VCaP (cell line): ENCODE data around the gene ZSCAN18.
A peak's percentile ranks its signal among the peaks of the same experiment; 100 is the strongest.

Experiments
- H3K27ac ChIP-seq: fragments of 450-650 bp; 2 replicates; pipeline ENCODE4 v1.5.1; 2017
- TF ChIP-seq, protein P1 (sequence below): fragments of 450-650 bp; conservative IDR thresholded peaks from 2 replicates; pipeline ENCODE4 v1.5.1; 2017; ENCODE audit warnings: mild to moderate bottlenecking, moderate library complexity

ZSCAN18 gene

DNA sequence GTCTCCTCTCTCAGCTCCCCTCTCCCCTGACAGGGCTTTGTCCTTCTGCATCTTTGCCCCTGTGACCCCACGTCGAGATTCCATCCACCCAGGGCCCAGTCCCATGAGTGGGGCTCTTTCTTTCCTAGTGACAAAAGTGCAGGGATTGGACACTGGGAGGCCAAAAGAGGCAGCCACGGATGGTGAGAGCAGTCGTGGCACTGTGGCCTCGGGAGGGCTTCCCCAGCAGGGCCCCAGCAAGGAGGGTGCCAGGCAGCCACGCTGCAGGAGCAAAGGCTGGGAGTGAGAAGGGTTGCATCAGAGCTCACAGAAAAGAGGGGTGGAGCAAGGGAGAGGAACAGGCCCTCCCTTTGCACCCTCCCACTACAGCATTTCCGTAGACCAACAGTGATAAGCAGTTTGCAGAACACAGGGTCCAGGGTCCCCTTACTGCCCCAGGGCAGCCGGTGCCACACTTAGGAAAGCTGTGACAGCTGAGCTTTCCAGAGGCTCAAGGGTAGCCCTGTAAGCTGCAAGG is 59.3 kb downstream of the ZSCAN18 start:
- H3K27ac ChIP-seq: no peak overlapping the region; the same call in 1 of the 2 replicates
- TF ChIP-seq, protein P1, sequence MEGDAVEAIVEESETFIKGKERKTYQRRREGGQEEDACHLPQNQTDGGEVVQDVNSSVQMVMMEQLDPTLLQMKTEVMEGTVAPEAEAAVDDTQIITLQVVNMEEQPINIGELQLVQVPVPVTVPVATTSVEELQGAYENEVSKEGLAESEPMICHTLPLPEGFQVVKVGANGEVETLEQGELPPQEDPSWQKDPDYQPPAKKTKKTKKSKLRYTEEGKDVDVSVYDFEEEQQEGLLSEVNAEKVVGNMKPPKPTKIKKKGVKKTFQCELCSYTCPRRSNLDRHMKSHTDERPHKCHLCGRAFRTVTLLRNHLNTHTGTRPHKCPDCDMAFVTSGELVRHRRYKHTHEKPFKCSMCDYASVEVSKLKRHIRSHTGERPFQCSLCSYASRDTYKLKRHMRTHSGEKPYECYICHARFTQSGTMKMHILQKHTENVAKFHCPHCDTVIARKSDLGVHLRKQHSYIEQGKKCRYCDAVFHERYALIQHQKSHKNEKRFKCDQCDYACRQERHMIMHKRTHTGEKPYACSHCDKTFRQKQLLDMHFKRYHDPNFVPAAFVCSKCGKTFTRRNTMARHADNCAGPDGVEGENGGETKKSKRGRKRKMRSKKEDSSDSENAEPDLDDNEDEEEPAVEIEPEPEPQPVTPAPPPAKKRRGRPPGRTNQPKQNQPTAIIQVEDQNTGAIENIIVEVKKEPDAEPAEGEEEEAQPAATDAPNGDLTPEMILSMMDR: no peak

DNA sequence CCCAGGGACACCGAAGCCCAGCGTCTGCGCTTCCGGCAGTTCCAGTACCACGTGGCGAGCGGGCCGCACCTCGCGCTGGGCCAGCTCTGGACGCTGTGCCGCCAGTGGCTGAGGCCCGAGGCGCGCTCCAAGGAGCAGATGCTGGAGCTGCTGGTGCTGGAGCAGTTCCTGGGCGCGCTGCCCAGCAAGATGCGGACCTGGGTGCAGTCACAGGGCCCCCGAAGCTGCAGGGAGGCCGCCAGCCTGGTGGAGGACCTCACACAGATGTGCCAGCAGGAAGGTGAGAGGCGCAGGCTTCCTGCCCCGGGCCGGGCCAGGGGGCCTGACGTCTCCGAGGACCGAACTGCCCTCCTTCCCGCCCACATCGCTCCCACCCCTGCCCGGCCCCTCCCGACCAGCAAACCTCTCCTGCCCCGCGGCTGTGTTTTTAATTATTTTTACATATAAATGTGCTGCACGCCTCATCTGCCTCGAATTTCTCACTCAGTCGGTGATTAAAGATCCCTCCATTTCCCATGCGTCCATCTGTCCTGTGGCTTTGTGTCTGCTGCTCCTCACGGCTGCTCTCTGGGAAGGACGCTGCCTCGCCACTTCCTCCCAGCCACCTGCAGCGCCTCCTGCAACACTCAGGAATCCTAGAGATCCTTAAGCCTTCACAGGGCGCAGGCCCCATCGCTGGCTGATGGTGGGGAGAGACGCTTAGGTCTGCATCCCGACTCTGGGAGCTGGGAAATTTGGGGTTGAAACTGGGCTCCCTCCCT is 59.9 kb downstream of the ZSCAN18 start:
- H3K27ac ChIP-seq: peak overlapping the region; percentile 36; the same call in 1 of the 2 replicates
- TF ChIP-seq, protein P1: no peak

DNA sequence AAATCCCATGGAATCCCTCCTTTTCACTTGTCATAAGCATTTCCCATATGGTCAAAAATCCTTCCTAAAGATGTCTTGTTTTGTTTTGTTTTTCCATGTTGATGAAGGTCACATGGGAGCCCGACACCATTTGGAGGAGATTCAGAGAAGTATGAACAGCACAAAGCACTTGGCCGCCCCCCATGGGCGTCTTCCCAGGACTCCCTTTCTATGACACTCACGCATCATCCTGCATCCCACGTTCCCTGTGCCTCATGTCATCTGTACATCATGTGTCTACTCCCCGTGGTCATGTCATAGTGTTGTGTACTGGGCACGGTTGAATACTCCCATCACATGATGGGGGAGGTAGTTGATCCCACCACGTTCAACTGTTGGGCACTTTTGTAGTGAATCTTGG is 62.2 kb downstream of the ZSCAN18 start:
- H3K27ac ChIP-seq: no peak overlapping the region
- TF ChIP-seq, protein P1: no peak

DNA sequence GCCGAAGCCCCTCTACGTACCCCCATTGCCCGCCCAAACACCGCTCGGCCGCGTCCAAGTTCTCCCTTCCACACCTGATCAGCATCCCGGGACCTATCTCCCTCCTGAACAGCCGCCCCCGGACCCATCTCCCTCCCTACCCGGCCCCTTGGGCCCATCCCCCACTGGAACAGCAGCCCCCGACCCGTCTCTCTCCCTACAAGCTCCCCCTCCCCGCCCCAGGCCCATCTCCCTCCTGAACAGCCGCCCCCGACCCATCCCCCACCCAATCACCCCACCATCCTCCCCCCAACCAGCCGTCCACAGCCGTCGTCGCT is 63.6 kb downstream of the ZSCAN18 start:
- TF ChIP-seq, protein P1: no peak
- H3K27ac ChIP-seq: peak overlapping the region; percentile 90
